Inflammatory macrophage (primary cell): ENCODE measurements around the gene FAHD2A.
"Not testable (repeated sequence)": the region's sequence is repeated elsewhere in the genome, so short reads cannot be mapped to it uniquely, and the experiment has no call there.

Experiments
- DNase-seq, 2 donors: peaks; one replicate each; pipeline ENCODE4 v3.0.0-alpha.2; 2020 to 2022

Gene FAHD2A

GRCh38 chr2:95435872-95436209 lies 33.3 kb downstream of the FAHD2A start:
- DNase-seq, result not testable (repeated sequence)

DNA sequence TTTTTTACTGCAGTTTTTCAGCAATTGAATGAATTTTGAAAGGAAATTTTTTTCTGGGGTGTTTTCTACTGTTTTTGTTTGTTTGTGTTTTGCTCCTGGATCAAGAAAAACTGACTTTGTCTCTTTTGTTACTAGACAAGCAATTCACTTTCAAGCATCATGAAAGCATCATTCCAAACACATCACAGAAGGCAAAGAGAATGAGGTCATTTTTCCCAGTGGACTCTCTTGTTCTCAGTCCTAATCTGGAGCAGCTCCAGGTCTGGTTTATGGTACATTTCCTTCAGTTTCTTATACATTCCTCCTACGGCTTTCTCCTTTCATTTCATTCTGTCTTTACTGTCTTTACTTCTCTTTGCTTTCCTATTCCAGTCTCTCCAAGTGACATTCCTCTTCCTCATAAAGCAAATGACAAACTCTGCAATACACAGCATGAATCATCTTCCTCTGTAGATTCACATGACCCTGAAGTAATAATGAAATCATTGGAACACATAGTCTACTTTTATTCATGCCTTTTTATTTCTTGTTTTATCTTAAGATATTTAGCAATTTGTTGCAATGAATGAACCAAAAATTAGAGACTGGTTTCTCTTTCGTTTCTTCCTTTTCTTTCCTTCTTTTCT lies 40.1 kb downstream of the FAHD2A start:
- not testable (repeated sequence) for DNase-seq

DNA sequence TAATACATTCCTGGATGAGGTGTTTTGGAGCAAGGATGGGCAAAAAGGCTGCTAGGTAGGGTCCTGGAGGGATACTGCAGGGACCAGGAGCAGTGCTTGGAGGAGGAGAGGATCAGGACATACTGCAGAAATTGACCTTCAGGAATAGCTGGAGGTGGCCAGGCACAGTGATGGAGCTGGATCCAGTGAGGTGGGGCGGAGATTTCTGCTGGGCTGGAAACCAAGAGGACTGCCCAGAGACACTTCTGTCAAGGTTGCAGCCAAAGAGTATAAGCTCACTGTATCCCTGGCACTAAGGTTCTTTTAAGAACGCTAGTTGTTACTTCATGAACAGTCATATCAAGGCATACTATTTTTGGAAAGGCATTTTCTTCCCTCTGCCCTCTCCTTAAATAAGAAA lies 42.8 kb downstream of the FAHD2A start:
- not testable (repeated sequence) for DNase-seq

DNA sequence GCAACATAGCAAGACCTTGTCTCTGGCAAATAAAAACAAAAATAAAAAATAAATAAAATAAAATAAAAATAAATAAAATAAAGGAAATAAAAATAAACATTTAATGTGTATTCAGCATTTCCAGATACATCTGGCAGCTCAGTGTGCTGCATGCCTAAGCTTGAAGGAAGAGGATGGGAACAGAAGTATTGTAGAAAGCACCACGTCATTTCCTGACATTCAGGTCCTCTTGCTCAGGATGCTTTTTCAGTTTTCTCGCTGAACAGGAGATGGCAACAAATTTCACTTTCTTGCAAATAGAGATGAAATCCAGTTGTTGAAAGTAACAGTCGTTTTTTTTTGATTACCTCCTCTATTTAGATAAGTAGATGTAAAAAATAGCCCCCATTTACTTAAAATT lies 60.8 kb downstream of the FAHD2A start:
- not testable (repeated sequence) for DNase-seq
